ENCODE results near the gene HEXD. TPM values are rescaled to one million over a fixed set of nuclear protein-coding genes. Genes with fewer than 3 reads are reported as not detected.

Gene HEXD
- total and polyA plus RNA-seq, 4 donors: 5.6 to 19.9 (median 12.2) TPM

DNA sequence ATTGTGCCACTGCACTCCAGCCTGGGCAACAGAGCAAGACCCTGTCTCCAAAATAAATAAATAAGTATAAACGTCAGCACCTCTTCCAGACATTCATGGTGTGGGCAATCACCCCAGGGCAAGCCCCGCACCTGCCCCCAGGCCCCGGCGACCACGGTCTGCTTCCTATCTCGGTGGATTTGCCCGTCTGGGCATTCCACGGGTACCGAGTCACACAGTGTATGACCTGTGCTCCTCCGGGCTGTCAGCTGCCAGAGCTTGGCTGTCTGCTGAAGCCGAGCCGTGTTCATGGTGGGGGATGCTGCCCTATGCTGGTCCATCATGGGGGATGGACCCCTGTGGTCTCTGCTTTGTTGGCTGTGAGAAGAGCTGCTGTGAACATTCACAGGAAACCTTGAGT lies 17.0 kb downstream of the HEXD start:
- Histone ChIP-seq H3K9ac (ENCODE audit: low read depth in 1 of 2, low read length in 2 of 2) (no peak overlapping the region), H3K9me3 (ENCODE audit: control insufficient read depth in 4 of 4, low read length in 3 of 4) (no peaks in the 10 kb centered on the region), H3K27me3 (ENCODE audit: control insufficient read depth in 4 of 4, insufficient read depth in 4 of 4, low read length in 3 of 4) (no peaks in the 10 kb centered on the region), H3K4me3 (ENCODE audit: low read depth in 1 of 3, low read length in 3 of 3) (no peak overlapping the region), H3K36me3 (ENCODE audit: control insufficient read depth in 4 of 4, insufficient read depth in 3 of 4, low read depth in 1 of 4, low read length in 3 of 4) (peaks cover 0 to 9% (median 4%) of the 10 kb centered on the region in 4 donors), H3K27ac (ENCODE audit: low read depth in 1 of 2, low read length in 2 of 2) (no peak overlapping the region), H3K4me1 (ENCODE audit: control insufficient read depth in 4 of 4, insufficient read depth in 4 of 4, low read length in 3 of 4) (peaks cover 4 to 14% (median 7%) of the 10 kb centered on the region in 4 donors)
- TF ChIP-seq, protein P1, sequence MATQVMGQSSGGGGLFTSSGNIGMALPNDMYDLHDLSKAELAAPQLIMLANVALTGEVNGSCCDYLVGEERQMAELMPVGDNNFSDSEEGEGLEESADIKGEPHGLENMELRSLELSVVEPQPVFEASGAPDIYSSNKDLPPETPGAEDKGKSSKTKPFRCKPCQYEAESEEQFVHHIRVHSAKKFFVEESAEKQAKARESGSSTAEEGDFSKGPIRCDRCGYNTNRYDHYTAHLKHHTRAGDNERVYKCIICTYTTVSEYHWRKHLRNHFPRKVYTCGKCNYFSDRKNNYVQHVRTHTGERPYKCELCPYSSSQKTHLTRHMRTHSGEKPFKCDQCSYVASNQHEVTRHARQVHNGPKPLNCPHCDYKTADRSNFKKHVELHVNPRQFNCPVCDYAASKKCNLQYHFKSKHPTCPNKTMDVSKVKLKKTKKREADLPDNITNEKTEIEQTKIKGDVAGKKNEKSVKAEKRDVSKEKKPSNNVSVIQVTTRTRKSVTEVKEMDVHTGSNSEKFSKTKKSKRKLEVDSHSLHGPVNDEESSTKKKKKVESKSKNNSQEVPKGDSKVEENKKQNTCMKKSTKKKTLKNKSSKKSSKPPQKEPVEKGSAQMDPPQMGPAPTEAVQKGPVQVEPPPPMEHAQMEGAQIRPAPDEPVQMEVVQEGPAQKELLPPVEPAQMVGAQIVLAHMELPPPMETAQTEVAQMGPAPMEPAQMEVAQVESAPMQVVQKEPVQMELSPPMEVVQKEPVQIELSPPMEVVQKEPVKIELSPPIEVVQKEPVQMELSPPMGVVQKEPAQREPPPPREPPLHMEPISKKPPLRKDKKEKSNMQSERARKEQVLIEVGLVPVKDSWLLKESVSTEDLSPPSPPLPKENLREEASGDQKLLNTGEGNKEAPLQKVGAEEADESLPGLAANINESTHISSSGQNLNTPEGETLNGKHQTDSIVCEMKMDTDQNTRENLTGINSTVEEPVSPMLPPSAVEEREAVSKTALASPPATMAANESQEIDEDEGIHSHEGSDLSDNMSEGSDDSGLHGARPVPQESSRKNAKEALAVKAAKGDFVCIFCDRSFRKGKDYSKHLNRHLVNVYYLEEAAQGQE (IDR thresholded peaks at IDR 0.05): no peak
- TF ChIP-seq, protein P2, sequence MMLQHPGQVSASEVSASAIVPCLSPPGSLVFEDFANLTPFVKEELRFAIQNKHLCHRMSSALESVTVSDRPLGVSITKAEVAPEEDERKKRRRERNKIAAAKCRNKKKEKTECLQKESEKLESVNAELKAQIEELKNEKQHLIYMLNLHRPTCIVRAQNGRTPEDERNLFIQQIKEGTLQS (IDR thresholded peaks at IDR 0.05): no peak
- DNase-seq (ENCODE audit: low spot score): no peak
- 96% methylated on average over 12 of the region's 12 CpGs for WGBS

DNA sequence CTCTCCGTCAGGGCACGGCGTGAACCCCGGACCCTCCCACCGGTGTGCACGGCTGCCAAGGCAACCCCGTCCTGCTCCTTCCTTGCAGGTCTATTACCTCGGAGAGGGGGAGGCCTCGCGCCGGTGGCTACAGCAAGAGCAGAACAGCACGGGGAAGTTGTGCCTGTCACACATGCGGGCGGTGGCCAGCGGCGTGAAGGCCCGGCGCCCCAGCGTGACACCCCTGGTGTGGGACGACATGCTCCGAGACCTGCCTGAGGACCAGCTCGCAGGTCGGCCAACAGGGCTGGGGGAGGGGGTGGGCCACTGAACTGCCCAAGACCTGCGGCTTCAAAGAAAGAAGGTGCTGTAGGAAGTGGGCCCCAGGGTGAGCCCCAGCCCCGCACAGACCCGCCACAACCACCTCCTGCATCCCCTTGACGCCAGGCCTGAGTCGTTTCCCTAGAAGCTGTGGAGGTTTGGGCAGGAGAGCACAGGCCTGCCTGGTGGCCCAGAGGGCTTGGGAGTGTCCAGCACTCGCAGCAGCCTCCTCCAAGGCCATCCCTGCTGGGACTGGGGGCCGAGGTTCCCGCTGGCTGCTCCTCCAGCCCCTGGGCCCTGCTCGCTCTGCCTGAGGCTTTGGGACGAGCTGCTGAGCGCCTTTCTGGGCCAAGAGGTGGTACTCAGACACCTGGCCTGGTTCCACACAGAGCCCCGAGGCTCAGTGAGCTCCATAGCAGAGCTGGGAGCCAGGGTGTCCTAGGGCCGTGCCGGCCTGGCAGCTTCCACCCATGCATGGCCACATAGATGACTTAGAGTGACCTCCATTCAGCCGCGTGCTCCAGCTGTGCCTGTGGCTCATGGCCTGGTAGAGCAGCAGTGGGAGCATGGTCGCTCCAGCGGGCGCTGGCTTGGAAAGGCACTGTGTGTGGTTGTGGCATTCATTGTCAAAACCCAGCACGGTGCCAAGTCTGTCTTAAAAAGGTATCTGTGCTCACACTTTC lies 17.7 kb downstream of the HEXD start:
- DNase-seq (ENCODE audit: low spot score): no peak
- Histone ChIP-seq H3K9me3 (ENCODE audit: control insufficient read depth in 4 of 4, low read length in 3 of 4) (no peaks in the 10 kb centered on the region), H3K4me3 (ENCODE audit: low read depth in 1 of 3, low read length in 3 of 3) (no peak overlapping the region), H3K36me3 (ENCODE audit: control insufficient read depth in 4 of 4, insufficient read depth in 3 of 4, low read depth in 1 of 4, low read length in 3 of 4) (peaks cover 0 to 9% (median 3%) of the 10 kb centered on the region in 4 donors), H3K9ac (ENCODE audit: low read depth in 1 of 2, low read length in 2 of 2) (no peak overlapping the region), H3K4me1 (ENCODE audit: control insufficient read depth in 4 of 4, insufficient read depth in 4 of 4, low read length in 3 of 4) (peaks cover 4 to 14% (median 7%) of the 10 kb centered on the region in 4 donors), H3K27me3 (ENCODE audit: control insufficient read depth in 4 of 4, insufficient read depth in 4 of 4, low read length in 3 of 4) (no peaks in the 10 kb centered on the region), H3K27ac (ENCODE audit: low read depth in 1 of 2, low read length in 2 of 2) (no peak overlapping the region)
- WGBS: 87% methylated on average over 43 of the region's 43 CpGs
- TF ChIP-seq, protein P1 (IDR thresholded peaks at IDR 0.05): no peak
- TF ChIP-seq HNF4A (conservative IDR thresholded peaks at IDR 0.05): no peak
- no peak for TF ChIP-seq YY1 (IDR thresholded peaks at IDR 0.05)
- no peak for TF ChIP-seq GABPA (IDR thresholded peaks at IDR 0.05 in 1 of 2, conservative IDR thresholded peaks at IDR 0.05 in 1 of 2)
- TF ChIP-seq, protein P3, sequence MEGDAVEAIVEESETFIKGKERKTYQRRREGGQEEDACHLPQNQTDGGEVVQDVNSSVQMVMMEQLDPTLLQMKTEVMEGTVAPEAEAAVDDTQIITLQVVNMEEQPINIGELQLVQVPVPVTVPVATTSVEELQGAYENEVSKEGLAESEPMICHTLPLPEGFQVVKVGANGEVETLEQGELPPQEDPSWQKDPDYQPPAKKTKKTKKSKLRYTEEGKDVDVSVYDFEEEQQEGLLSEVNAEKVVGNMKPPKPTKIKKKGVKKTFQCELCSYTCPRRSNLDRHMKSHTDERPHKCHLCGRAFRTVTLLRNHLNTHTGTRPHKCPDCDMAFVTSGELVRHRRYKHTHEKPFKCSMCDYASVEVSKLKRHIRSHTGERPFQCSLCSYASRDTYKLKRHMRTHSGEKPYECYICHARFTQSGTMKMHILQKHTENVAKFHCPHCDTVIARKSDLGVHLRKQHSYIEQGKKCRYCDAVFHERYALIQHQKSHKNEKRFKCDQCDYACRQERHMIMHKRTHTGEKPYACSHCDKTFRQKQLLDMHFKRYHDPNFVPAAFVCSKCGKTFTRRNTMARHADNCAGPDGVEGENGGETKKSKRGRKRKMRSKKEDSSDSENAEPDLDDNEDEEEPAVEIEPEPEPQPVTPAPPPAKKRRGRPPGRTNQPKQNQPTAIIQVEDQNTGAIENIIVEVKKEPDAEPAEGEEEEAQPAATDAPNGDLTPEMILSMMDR (IDR thresholded peaks at IDR 0.05; ENCODE audit: low read depth, low read length, missing input control): no peak
- no peak for TF ChIP-seq FOXA2 (IDR thresholded peaks at IDR 0.05)
- TF ChIP-seq TAF1 (conservative IDR thresholded peaks at IDR 0.05): no peak
- TF ChIP-seq, protein P2 (IDR thresholded peaks at IDR 0.05): no peak
- no peak for TF ChIP-seq RAD21 (IDR thresholded peaks at IDR 0.05)
- no peak for TF ChIP-seq RXRA (IDR thresholded peaks at IDR 0.05)

Data from liver (tissue), 9 donors.